Mucosa of rectum (tissue), 2 donors: ENCODE data around the gene KPNA2.
"Not testable (repeated sequence)": the region's sequence is repeated elsewhere in the genome, so short reads cannot be mapped to it uniquely, and the experiment has no call there.

Source experiments
- H3K27ac ChIP-seq, 2 donors: one replicate each; pipeline ENCODE4 v1.7.0; 2013; ENCODE audit warnings: inconsistent platforms in 2 of 2, low read depth in 2 of 2, low read length in 2 of 2
- H3K27me3 ChIP-seq, 2 donors: one replicate each; pipeline ENCODE4 v1.7.0; 2013; ENCODE audit warnings: low read length in 2 of 2; ENCODE audit not compliant: control insufficient read depth in 2 of 2, insufficient read depth in 2 of 2
- H3K36me3 ChIP-seq, 2 donors: one replicate each; pipeline ENCODE4 v1.7.0; 2013; ENCODE audit warnings: low read length in 2 of 2; ENCODE audit not compliant: control insufficient read depth in 2 of 2, insufficient read depth in 2 of 2
- H3K4me1 ChIP-seq, 2 donors: one replicate each; pipeline ENCODE4 v1.7.0; 2013; ENCODE audit warnings: low read length in 2 of 2, mild to moderate bottlenecking in 1 of 2; ENCODE audit not compliant: control insufficient read depth in 2 of 2, insufficient read depth in 2 of 2
- H3K4me3 ChIP-seq, 2 donors: one replicate each; pipeline ENCODE4 v1.7.0; 2013; ENCODE audit warnings: low read length in 2 of 2
- H3K9ac ChIP-seq, 2 donors: one replicate each; pipeline ENCODE4 v1.7.0; 2013; ENCODE audit warnings: low read length in 2 of 2, low read depth in 1 of 2, mild to moderate bottlenecking in 1 of 2
- H3K9me3 ChIP-seq, 2 donors: one replicate each; pipeline ENCODE4 v1.7.0; 2013; ENCODE audit warnings: low read length in 2 of 2; ENCODE audit not compliant: control insufficient read depth in 2 of 2
- donor health status: healthy.
- donor health status: Normal muscosa, but diverticular disease.

Gene KPNA2

GRCh38 chr17:68080411-68081150, 45.0 kb downstream of the KPNA2 start:
- no peaks in the 10 kb centered on the region for H3K27me3 ChIP-seq
- H3K4me3 ChIP-seq, result no peak overlapping the region
- no peak overlapping the region for H3K9ac ChIP-seq
- H3K27ac ChIP-seq, result no peak overlapping the region
- no peaks in the 10 kb centered on the region for H3K9me3 ChIP-seq
- H3K4me1 ChIP-seq, result peaks cover 6 to 8% of the 10 kb centered on the region in 2 donors
- H3K36me3 ChIP-seq, result no peaks in the 10 kb centered on the region

GRCh38 chr17:68081305-68082265, 46.0 kb downstream of the KPNA2 start:
- H3K4me3 ChIP-seq, H3K27ac ChIP-seq, H3K9me3 ChIP-seq, H3K36me3 ChIP-seq, H3K27me3 ChIP-seq, H3K9ac ChIP-seq: not testable (repeated sequence)
- H3K4me1 ChIP-seq, result peaks cover 13 to 14% of the 10 kb centered on the region in 2 donors

- H3K9ac ChIP-seq, result peak overlapping the region; percentile 41 to 56
- no peaks in the 10 kb centered on the region for H3K9me3 ChIP-seq
- no peaks in the 10 kb centered on the region for H3K36me3 ChIP-seq
- peak overlapping the region; percentile 78 to 87 for H3K27ac ChIP-seq
- H3K27me3 ChIP-seq, result no peaks in the 10 kb centered on the region
- peak overlapping the region; percentile 54 to 68 for H3K4me3 ChIP-seq
- H3K4me1 ChIP-seq, result peaks cover 16 to 18% of the 10 kb centered on the region in 2 donors
Measured at GRCh38 chr17:68085771-68086381, 50.3 kb downstream of the KPNA2 start.

DNA sequence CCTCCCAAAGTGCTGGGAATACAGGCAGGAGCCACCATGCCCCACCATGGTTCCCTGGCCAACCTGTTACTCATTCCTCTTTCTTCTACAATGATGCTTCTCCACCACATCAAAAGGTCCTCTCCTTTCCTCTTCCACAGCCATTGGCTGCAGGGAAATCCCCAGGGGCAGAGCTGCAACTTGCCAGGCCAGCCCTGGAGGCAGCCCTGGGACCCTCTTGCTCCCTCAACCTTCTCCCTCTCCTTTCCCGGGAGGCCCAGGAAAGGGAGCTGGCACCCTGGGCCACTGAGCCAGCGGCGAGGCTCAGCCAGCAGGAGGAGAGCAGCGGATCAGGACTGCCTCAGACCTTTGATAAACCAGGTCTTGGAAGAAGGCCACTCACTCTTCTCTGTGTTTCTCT, 51.1 kb downstream of the KPNA2 start:
- peaks cover 16 to 18% of the 10 kb centered on the region in 2 donors for H3K4me1 ChIP-seq
- not testable (repeated sequence) for H3K9me3 ChIP-seq, H3K9ac ChIP-seq, H3K36me3 ChIP-seq, H3K27me3 ChIP-seq
- peak overlapping the region; percentile 78 to 87 for H3K27ac ChIP-seq
- peak overlapping the region in 1 of 2 donors; percentile 68 for H3K4me3 ChIP-seq

GRCh38 chr17:68087131-68087623, 51.6 kb downstream of the KPNA2 start:
- H3K4me3 ChIP-seq, H3K9ac ChIP-seq, H3K36me3 ChIP-seq, H3K27ac ChIP-seq, H3K9me3 ChIP-seq, H3K27me3 ChIP-seq: not testable (repeated sequence)
- peaks cover 16 to 18% of the 10 kb centered on the region in 2 donors for H3K4me1 ChIP-seq

- Histone ChIP-seq H3K4me1 (peaks cover 16 to 18% of the 10 kb centered on the region in 2 donors), H3K9me3 (no peaks in the 10 kb centered on the region), H3K9ac (no peak overlapping the region), H3K36me3 (no peaks in the 10 kb centered on the region), H3K4me3 (no peak overlapping the region), H3K27ac (no peak overlapping the region), H3K27me3 (no peaks in the 10 kb centered on the region)
Measured at GRCh38 chr17:68087851-68088250, 52.3 kb downstream of the KPNA2 start.

DNA sequence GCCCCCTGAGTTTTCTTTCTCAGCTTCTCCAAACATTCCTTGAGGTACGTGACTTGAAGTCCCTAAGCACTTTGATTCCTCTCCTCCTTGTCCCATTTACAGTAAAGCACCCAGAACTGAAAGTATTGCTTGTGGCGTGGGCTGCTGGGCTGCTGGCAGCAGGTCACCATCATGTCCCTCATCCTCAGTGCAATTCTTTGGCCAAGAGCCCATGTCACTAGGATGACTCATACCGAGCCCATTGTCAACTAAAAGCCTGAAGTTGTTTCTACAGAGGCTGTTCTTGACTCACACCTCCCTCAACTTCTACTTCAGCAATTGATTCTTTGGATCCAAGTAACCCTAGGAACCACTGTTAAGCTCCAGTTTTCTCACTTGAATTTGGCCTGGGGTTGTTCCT, 54.3 kb downstream of the KPNA2 start:
- Histone ChIP-seq H3K27ac (no peak overlapping the region), H3K9me3 (no peaks in the 10 kb centered on the region), H3K36me3 (no peaks in the 10 kb centered on the region), H3K9ac (no peak overlapping the region), H3K27me3 (no peaks in the 10 kb centered on the region), H3K4me3 (no peak overlapping the region), H3K4me1 (peaks cover 16 to 17% of the 10 kb centered on the region in 2 donors)

DNA sequence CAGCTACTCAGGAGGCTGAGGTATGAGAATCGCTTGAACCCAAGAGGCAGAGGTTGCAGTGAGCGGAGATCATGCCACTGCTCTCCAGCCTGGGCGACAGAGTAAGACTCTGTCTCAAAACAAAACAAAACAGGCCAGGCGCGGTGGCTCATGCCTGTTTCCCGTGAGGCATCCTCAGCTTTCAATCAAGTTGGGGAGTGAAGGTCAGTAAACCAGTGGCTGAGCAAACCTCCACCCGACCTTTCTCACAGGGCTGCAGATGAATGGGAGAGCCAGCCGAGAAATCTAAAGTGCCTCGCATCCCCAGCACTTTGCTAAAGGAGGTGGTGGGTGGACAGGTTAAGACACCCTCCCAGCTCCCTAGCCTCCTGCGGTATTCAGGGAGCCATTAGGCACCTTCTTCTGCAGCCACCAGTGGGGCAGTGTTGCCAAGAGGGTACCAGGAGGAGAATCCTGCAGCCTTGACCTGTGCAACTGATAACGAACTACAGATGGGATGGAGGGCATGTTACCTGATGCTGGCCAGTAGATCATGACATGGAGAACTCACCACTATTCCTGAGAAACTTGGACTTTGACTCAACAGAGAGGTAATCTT, 59.0 kb downstream of the KPNA2 start:
- no peaks in the 10 kb centered on the region for H3K36me3 ChIP-seq
- no peak overlapping the region for H3K9ac ChIP-seq
- H3K4me3 ChIP-seq, result no peak overlapping the region
- no peaks in the 10 kb centered on the region for H3K9me3 ChIP-seq
- H3K4me1 ChIP-seq, result no peaks in the 10 kb centered on the region
- no peak overlapping the region for H3K27ac ChIP-seq
- H3K27me3 ChIP-seq, result no peaks in the 10 kb centered on the region

GRCh38 chr17:68095205-68095811, 59.8 kb downstream of the KPNA2 start:
- Histone ChIP-seq H3K4me3 (no peak overlapping the region), H3K27ac (no peak overlapping the region), H3K27me3 (no peaks in the 10 kb centered on the region), H3K9me3 (no peaks in the 10 kb centered on the region), H3K4me1 (no peaks in the 10 kb centered on the region), H3K9ac (no peak overlapping the region), H3K36me3 (no peaks in the 10 kb centered on the region)
